DOHH2 (cell line): Measurements from ENCODE around the gene TRAF3.

Experiments
- CTCF ChIP-seq: fragments of 200-600 bp; sonication (generic); IDR thresholded peaks from one replicate; pipeline ENCODE4 v1.5.1; 2014; ENCODE audit warnings: antibody characterized with exemption, mild to moderate bottlenecking, low read depth, low read length; ENCODE audit not compliant: poor library complexity, severe bottlenecking
- EZH2phosphoT487 ChIP-seq: fragments of 200-600 bp; sonication (generic); IDR thresholded peaks from 2 replicates; pipeline ENCODE4 v1.6.1; 2017; ENCODE audit warnings: borderline replicate concordance, mild to moderate bottlenecking, antibody characterized with exemption, low read length, moderate library complexity, mixed read lengths

- TF ChIP-seq CTCF (peak; percentile 2), EZH2phosphoT487 (no peak)
Measured at GRCh38 chr14:102777711-102778337, 575 bp downstream of the TRAF3 start.
